ENCODE results near the gene EXOC3L4.

DNA sequence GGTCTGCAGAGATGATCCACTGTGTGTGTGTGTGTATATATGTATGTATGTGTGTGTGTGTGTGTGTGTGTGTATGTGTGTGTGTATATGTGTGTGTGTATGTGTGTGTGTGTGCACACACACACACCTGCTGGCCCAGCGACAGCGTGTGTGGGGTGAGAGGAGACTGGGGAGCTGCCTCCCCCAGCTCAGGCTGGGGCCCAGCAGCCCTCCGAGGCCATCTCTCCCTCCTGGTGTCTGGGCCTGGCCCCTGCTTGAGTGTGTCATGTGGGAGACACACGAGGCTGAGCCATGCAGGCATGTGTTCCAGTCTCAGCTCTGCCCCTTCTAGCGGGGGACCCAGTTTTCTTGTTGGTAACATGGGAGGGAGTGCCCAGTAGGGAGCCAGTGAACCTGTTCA is 18.8 kb downstream of the EXOC3L4 start:
- TF ChIP-seq EP300 (conservative IDR thresholded peaks at IDR 0.05; ENCODE audit: poor library complexity, severe bottlenecking) (no peak), MXI1 (conservative IDR thresholded peaks at IDR 0.05; ENCODE audit: poor library complexity, severe bottlenecking) (no peak), SMC3 (conservative IDR thresholded peaks at IDR 0.05; ENCODE audit: poor library complexity) (no peak), RAD21 (conservative IDR thresholded peaks at IDR 0.05) (no peak)
- TF ChIP-seq, protein P1, sequence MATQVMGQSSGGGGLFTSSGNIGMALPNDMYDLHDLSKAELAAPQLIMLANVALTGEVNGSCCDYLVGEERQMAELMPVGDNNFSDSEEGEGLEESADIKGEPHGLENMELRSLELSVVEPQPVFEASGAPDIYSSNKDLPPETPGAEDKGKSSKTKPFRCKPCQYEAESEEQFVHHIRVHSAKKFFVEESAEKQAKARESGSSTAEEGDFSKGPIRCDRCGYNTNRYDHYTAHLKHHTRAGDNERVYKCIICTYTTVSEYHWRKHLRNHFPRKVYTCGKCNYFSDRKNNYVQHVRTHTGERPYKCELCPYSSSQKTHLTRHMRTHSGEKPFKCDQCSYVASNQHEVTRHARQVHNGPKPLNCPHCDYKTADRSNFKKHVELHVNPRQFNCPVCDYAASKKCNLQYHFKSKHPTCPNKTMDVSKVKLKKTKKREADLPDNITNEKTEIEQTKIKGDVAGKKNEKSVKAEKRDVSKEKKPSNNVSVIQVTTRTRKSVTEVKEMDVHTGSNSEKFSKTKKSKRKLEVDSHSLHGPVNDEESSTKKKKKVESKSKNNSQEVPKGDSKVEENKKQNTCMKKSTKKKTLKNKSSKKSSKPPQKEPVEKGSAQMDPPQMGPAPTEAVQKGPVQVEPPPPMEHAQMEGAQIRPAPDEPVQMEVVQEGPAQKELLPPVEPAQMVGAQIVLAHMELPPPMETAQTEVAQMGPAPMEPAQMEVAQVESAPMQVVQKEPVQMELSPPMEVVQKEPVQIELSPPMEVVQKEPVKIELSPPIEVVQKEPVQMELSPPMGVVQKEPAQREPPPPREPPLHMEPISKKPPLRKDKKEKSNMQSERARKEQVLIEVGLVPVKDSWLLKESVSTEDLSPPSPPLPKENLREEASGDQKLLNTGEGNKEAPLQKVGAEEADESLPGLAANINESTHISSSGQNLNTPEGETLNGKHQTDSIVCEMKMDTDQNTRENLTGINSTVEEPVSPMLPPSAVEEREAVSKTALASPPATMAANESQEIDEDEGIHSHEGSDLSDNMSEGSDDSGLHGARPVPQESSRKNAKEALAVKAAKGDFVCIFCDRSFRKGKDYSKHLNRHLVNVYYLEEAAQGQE (IDR thresholded peaks at IDR 0.05; ENCODE audit: borderline replicate concordance): no peak

Measured in neural cell (in vitro differentiated cells).